IgD-negative memory B cell (primary cell): ENCODE results near the gene SYNC. TPM values are rescaled to one million over a fixed set of nuclear protein-coding genes. Genes with fewer than 3 reads are reported as not detected.

Experiments
- H3K27ac Mint-ChIP-seq, 3 donors: one replicate each; pipeline ENCODE4 v1.8.0; 2020 to 2022; ENCODE audit warnings: mild to moderate bottlenecking in 3 of 3, mixed read lengths in 3 of 3, moderate library complexity in 1 of 3
- H3K27me3 Mint-ChIP-seq: one replicate; pipeline ENCODE4 v1.8.0; 2021; ENCODE audit warnings: mixed read lengths
- H3K36me3 Mint-ChIP-seq: one replicate; pipeline ENCODE4 v1.8.0; 2020; ENCODE audit warnings: mild to moderate bottlenecking, mixed read lengths
- H3K4me1 Mint-ChIP-seq, 3 donors: one replicate each; pipeline ENCODE4 v1.8.0; 2020 to 2022; ENCODE audit warnings: mixed read lengths in 3 of 3, mild to moderate bottlenecking in 1 of 3
- H3K4me3 Mint-ChIP-seq, 4 donors: one replicate each; pipeline ENCODE4 v1.8.0; 2020 to 2022; ENCODE audit warnings: mild to moderate bottlenecking in 4 of 4, mixed read lengths in 4 of 4, moderate library complexity in 3 of 4
- H3K9me3 Mint-ChIP-seq, 3 donors: one replicate each; pipeline ENCODE4 v1.8.0; 2020 to 2021; ENCODE audit warnings: mixed read lengths in 3 of 3, mild to moderate bottlenecking in 1 of 3
- polyA plus RNA-seq: library from polyadenylated mRNA; unstranded; fragments of 300-500 nt; fragmentation: Illumina TruSeq; gene quantifications from one replicate; pipeline ENCODE4 v1.2.3, GENCODE V29; 2021

The SYNC gene
- not detected for polyA plus RNA-seq

GRCh38 chr1:32702599-32703478 lies at the start of gene SYNC:
SYNC (minus strand) TSS chr1:32702770; CDS start chr1:32702660, 110 bp downstream.
- H3K27ac Mint-ChIP-seq, result peak within 1 kb of the TSS in 1 of 3 donors; percentile 53
- H3K27me3 Mint-ChIP-seq, result peaks cover 26% of the 10 kb centered on the region
- H3K4me3 Mint-ChIP-seq, result peak within 1 kb of the TSS; percentile 71 to 83 (median 77)
- H3K36me3 Mint-ChIP-seq, result peaks cover 4% of the 10 kb centered on the region
- H3K9me3 Mint-ChIP-seq, result peaks cover 0 to 2% (median 0%) of the 10 kb centered on the region in 3 donors
- peaks cover 10 to 19% (median 14%) of the 10 kb centered on the region in 3 donors for H3K4me1 Mint-ChIP-seq

- peaks cover 22% of the 10 kb centered on the region for H3K27me3 Mint-ChIP-seq
- H3K4me1 Mint-ChIP-seq, result peaks cover 0 to 7% (median 3%) of the 10 kb centered on the region in 3 donors
- H3K27ac Mint-ChIP-seq, result no peak overlapping the region
- H3K36me3 Mint-ChIP-seq, result no peaks in the 10 kb centered on the region
- no peaks in the 10 kb centered on the region for H3K9me3 Mint-ChIP-seq
- H3K4me3 Mint-ChIP-seq, result no peak overlapping the region
Observed at GRCh38 chr1:32749771-32750170, 47.2 kb upstream of the SYNC start.

GRCh38 chr1:32749332-32749731 lies 46.8 kb upstream of the SYNC start:
- H3K27me3 Mint-ChIP-seq, result peaks cover 20% of the 10 kb centered on the region
- peaks cover 0 to 4% (median under 1%) of the 10 kb centered on the region in 3 donors for H3K4me1 Mint-ChIP-seq
- H3K4me3 Mint-ChIP-seq, result no peak overlapping the region
- H3K36me3 Mint-ChIP-seq, result no peaks in the 10 kb centered on the region
- no peak overlapping the region for H3K27ac Mint-ChIP-seq
- no peaks in the 10 kb centered on the region for H3K9me3 Mint-ChIP-seq

GRCh38 chr1:32748926-32749325 lies 46.4 kb upstream of the SYNC start:
- Mint-ChIP-seq H3K4me3 (no peak overlapping the region), H3K27me3 (peaks cover 22% of the 10 kb centered on the region), H3K4me1 (peaks cover 0 to 2% (median 0%) of the 10 kb centered on the region in 3 donors), H3K36me3 (no peaks in the 10 kb centered on the region), H3K9me3 (no peaks in the 10 kb centered on the region), H3K27ac (no peak overlapping the region)

- peaks cover 0 to under 1% (median 0%) of the 10 kb centered on the region in 3 donors for H3K4me1 Mint-ChIP-seq
- peaks cover 24% of the 10 kb centered on the region for H3K27me3 Mint-ChIP-seq
- no peaks in the 10 kb centered on the region for H3K36me3 Mint-ChIP-seq
- H3K4me3 Mint-ChIP-seq, result no peak overlapping the region
- H3K27ac Mint-ChIP-seq, result no peak overlapping the region
- H3K9me3 Mint-ChIP-seq, result no peaks in the 10 kb centered on the region
Observed at GRCh38 chr1:32748348-32748747, 45.8 kb upstream of the SYNC start.

- peaks cover 22% of the 10 kb centered on the region for H3K27me3 Mint-ChIP-seq
- H3K36me3 Mint-ChIP-seq, result no peaks in the 10 kb centered on the region
- no peak overlapping the region for H3K27ac Mint-ChIP-seq
- no peaks in the 10 kb centered on the region for H3K4me1 Mint-ChIP-seq
- H3K9me3 Mint-ChIP-seq, result no peaks in the 10 kb centered on the region
- H3K4me3 Mint-ChIP-seq, result no peak overlapping the region
Observed at GRCh38 chr1:32746130-32746529, 43.6 kb upstream of the SYNC start.

GRCh38 chr1:32744071-32744425 lies 41.5 kb upstream of the SYNC start:
- H3K36me3 Mint-ChIP-seq, result peaks cover 1% of the 10 kb centered on the region
- no peaks in the 10 kb centered on the region for H3K4me1 Mint-ChIP-seq
- peaks cover 16% of the 10 kb centered on the region for H3K27me3 Mint-ChIP-seq
- peak overlapping the region in 1 of 4 donors; percentile 36 for H3K4me3 Mint-ChIP-seq
- H3K9me3 Mint-ChIP-seq, result no peaks in the 10 kb centered on the region
- H3K27ac Mint-ChIP-seq, result no peak overlapping the region

- H3K4me3 Mint-ChIP-seq, result peak overlapping the region in 3 of 4 donors; percentile 36 to 86 (median 83)
- H3K4me1 Mint-ChIP-seq, result no peaks in the 10 kb centered on the region
- no peak overlapping the region for H3K27ac Mint-ChIP-seq
- H3K9me3 Mint-ChIP-seq, result no peaks in the 10 kb centered on the region
- peaks cover 1% of the 10 kb centered on the region for H3K36me3 Mint-ChIP-seq
- peaks cover 12% of the 10 kb centered on the region for H3K27me3 Mint-ChIP-seq
Observed at GRCh38 chr1:32743380-32744070, 41.0 kb upstream of the SYNC start.

GRCh38 chr1:32742956-32743355 lies 40.4 kb upstream of the SYNC start:
- H3K4me1 Mint-ChIP-seq, result no peaks in the 10 kb centered on the region
- H3K4me3 Mint-ChIP-seq, result peak overlapping the region in 2 of 4 donors; percentile 83 to 86
- no peak overlapping the region for H3K27ac Mint-ChIP-seq
- H3K9me3 Mint-ChIP-seq, result no peaks in the 10 kb centered on the region
- peaks cover 12% of the 10 kb centered on the region for H3K27me3 Mint-ChIP-seq
- peaks cover 1% of the 10 kb centered on the region for H3K36me3 Mint-ChIP-seq

GRCh38 chr1:32742199-32742947 lies 39.8 kb upstream of the SYNC start:
- no peaks in the 10 kb centered on the region for H3K9me3 Mint-ChIP-seq
- no peaks in the 10 kb centered on the region for H3K4me1 Mint-ChIP-seq
- no peak overlapping the region for H3K27ac Mint-ChIP-seq
- H3K36me3 Mint-ChIP-seq, result peaks cover 1% of the 10 kb centered on the region
- peak overlapping the region in 3 of 4 donors; percentile 8 to 83 (median 44) for H3K4me3 Mint-ChIP-seq
- H3K27me3 Mint-ChIP-seq, result peaks cover 12% of the 10 kb centered on the region

GRCh38 chr1:32741413-32742198 lies 39.0 kb upstream of the SYNC start:
- Mint-ChIP-seq H3K27me3 (peaks cover 16% of the 10 kb centered on the region), H3K4me1 (no peaks in the 10 kb centered on the region), H3K9me3 (no peaks in the 10 kb centered on the region), H3K36me3 (peaks cover 2% of the 10 kb centered on the region), H3K27ac (no peak overlapping the region), H3K4me3 (peak overlapping the region; percentile 48 to 85 (median 66))

- H3K4me3 Mint-ChIP-seq, result peak overlapping the region; percentile 48 to 85 (median 66)
- no peaks in the 10 kb centered on the region for H3K4me1 Mint-ChIP-seq
- no peak overlapping the region for H3K27ac Mint-ChIP-seq
- H3K36me3 Mint-ChIP-seq, result peaks cover 3% of the 10 kb centered on the region
- H3K27me3 Mint-ChIP-seq, result peaks cover 18% of the 10 kb centered on the region
- H3K9me3 Mint-ChIP-seq, result no peaks in the 10 kb centered on the region
Observed at GRCh38 chr1:32741059-32741412, 38.5 kb upstream of the SYNC start.

GRCh38 chr1:32736812-32737791 lies 34.5 kb upstream of the SYNC start:
- no peak overlapping the region for H3K4me3 Mint-ChIP-seq
- H3K27me3 Mint-ChIP-seq, result peaks cover 11% of the 10 kb centered on the region
- H3K36me3 Mint-ChIP-seq, result peaks cover 3% of the 10 kb centered on the region
- no peaks in the 10 kb centered on the region for H3K9me3 Mint-ChIP-seq
- peak overlapping the region in 1 of 3 donors; percentile 46 for H3K27ac Mint-ChIP-seq
- peaks cover 0 to 1% (median 0%) of the 10 kb centered on the region in 3 donors for H3K4me1 Mint-ChIP-seq
